SKM-1 treated with dmso at 0.1 percent for 144 hours (cell line): Measurements from ENCODE around the gene STON1.
A peak's percentile ranks its signal among the peaks of the same experiment; 100 is the strongest.
"Not testable (repeated sequence)": the region's sequence is repeated elsewhere in the genome, so short reads cannot be mapped to it uniquely, and the experiment has no call there.

ENCODE experiments used
- DNase-seq: peaks from one replicate; lab custom pipeline; 2025; ENCODE audit not compliant: unreplicated experiment; lab: John Stamatoyannopoulos, UW

The STON1 gene

DNA sequence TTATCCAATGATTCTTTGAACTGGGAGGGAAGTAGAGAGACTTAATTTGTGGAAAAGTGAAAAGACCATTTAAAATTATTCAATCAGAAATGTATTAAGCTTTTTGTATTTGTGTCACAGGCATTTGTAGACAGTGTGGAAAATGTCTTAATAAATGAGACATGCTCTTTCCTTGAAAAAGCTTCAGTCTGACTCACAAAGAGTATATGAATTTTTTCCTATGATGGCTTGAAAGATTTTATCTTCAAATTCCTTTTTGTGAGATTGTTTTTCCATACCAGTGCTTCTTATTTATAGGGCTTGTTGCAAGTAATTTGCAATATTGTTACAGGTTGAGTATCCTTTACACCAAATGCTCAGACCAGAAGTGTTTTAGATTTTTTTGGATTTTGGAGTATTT is 39.5 kb downstream of the STON1 start:
- DNase-seq = no peak

DNA sequence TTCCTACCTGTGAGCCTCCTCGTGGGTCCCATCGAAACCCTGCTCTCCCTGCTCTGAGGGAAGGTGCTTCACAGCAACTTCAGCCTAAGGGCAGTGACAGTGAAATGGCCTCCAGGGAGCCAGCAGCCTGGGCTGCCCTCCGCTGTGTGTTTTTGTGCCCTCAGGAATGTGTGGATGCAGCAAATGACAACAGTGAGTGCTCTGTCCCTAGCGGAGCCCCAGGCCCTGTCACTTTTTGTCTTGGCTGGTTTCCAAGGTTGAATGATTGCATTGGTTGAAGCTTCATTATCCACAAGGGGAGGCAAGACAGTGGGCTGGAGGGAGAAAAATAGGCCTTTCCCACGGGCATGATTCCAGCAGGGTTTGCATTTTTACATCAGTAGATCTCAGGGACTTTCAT is 42.9 kb downstream of the STON1 start:
- no peak for DNase-seq

DNA sequence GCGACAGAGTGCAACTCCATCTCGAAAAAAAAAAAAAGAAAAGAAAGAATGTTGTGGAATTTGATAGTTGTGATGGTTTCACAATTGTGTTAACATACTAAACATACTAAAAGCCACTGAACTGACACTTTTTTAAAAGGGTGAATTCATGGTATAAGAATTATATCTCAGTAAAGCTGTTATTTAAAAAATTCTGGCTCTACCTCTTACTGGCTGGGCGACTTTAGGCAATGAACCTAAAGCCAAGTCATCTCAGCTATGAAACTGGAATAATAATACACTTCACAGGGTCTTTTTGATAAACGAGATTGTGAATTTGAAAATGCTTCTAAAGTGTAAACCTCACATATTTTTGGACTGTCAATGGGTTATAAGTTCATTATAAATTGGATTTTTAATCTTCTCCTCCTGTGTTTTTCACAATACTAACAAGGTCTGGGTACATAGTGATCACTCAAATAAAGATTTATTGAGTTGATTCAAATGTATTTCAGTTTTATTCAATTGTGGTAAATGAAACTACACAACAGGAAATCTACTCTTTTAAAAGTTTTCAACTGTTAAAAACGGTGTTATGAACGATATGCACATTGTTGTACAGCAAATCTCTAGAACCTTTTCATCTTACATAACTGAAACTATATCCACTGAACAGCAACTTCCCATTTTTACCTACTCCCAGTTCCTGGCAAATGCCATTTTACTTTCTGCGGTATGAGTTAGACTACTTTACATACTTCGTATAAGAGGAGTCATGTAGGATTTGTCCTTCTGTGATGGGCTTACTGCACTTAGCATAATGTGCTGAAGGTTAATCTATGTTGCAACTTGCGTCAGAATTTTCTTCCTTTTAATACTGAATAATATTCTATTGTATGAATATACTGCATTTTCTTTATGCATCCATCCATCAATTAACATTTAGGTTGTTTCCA is 44.7 kb downstream of the STON1 start:
- no peak for DNase-seq

DNA sequence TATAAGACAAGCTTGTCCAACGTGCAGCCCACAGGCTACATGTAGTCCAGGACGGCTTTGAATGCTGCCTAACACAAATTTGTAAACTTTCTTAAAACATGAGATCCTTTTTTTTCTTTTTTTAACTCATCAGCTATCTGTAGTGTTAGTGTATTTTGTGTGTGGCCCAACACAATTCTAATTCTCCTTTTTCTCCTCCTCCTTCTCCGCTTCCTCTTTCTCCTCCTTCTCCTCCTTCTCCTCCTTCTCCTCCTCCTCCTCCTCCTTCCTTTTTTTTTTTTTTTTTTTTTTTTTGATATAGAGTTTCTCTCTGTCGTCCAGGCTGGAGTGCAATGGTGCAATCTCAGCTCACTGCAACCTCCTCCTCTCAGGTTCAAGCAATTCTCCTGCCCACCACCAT is 48.4 kb downstream of the STON1 start:
- DNase-seq = no peak

DNA sequence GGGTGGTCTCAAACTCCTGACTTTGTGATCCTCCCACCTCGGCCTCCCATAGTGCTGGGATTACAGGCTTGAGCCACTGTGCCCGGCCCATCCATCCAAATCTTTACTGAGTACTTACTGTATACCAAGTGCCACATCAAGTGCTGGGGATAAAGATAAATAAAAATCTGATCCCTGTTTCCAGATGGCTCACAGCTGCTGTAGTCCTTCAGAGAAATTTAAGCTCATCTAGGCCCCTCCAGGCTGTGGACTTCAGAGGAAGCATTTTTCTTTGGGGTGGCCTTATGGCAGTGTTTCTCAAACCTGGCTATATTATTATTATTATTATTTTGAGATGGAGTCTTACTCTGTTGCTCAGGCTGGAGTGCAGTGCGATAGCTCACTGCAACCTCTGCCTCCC is 54.0 kb downstream of the STON1 start:
- no peak for DNase-seq

DNA sequence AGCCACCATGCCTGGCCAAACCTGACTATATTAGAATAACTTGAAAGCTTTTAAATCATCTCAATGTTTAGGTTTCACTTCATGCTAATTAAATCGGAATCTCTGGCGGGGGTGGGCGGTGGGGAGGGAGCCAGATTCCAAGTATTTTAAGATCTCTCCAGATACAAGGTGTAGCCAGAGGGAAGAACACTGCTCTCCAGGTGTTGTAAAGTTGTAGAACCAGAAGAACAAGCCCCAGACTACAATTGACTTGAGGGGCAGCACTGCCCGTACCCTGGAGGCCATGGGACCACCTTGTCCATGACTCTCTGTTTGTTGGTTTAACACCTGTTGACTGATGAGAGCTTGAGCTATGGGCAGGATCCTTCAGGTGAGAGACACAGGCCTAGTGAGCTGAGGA is 54.6 kb downstream of the STON1 start:
- DNase-seq = no peak

DNA sequence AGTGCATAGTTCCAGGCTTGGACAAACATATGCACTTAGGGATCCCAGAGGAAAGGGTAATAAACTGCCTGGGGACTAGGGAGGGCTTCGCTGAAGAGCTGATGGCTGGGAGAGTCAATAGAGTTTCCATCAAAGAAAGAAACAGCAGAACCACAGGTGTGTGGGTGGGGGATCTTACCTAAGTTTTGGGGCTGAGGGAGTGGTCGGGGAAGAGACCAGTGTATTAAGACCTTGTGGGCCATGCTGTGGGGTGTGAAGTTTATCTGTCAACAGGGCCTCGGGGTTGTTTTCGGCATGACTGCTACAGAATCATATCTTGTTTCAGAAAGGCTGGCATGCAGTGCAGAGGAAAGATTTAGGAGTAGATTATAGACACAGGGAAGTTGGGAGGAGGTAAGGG is 56.5 kb downstream of the STON1 start:
- no peak for DNase-seq

DNA sequence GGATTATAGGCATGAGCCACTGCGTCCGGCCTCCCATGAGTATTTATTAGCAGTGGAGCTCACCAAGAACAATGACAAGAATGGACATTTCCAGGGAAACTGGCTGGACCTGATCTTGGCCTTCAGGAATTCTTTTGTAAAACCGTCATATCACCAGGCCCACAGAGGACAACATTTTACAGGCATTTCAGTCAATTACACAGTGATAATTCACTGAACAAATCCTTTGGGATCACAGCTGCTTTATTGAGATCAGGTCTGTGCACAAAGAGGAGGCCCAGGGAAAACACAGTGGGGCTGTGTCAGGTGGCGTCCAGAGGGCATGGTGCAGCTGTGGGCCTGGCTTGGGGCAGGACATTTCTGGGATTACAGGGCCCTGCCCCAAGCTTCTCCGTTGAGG is 57.6 kb downstream of the STON1 start:
- no peak for DNase-seq

DNA sequence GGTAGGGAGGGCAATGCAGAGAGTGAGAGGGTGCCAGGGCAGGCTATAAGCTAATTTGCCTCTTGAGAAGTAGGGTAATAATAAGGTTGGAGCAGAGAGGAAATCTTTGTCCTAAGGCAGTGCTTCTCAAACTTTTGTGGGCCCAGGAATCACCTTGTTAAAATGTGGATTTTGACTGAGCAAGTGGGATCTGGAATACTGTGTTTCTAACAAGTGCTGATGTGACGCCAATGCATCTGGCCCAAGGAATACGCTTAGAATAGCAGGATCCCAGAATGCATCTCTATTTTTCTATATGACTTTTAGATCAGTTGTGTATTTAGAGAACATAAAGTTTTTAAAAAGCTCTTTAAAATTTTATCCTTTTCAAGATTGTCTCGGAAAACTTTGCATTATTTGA is 58.0 kb downstream of the STON1 start:
- DNase-seq = no peak

DNA sequence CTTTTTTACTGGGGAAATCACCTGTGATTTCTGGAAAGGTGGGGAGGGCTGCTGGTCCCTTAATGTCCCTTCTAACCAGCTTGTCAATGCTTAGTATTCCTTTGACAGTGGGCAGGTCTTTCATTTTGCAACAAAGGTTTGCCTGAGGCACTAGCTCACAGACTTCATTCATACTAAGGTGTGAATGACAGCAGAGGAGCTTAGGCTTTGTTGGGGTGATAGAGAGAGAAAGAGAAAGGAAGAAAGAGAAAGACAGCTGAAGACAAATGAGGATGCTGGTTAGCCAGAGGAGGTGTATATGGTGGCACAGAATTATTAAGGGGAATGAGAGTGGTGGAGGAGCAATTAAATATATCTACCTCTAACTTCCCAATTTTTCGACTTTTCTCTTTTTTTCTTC is 58.8 kb downstream of the STON1 start:
- no peak for DNase-seq

DNA sequence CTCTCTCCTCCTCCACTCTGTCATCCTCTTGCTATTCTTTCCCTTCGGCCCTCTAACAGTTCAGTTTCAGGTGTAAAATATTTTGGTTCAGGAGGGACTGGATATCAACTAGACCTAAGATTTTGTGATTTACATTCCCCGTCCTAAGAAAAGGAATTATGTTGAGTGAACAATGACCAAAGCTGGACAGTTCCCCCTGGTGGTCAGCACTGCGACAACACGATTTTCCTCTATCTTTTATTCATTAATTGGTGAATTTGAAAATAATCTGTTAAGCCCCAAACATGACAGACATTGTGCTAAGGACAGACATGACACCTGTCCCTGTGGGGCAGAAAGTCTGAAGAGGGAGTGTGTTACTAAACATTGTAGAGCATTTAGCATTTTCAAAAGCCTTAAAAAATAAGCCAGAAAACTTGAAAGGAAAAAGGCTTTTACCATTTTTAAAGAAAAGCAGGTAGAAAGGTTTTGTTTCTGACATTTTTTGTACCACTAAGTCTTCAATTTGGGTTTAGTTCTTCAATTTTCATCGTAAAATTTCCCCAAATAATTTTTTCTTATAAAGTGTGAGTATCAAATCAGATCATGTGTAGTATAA is 59.3 kb downstream of the STON1 start:
- DNase-seq = peak; percentile 9

DNA sequence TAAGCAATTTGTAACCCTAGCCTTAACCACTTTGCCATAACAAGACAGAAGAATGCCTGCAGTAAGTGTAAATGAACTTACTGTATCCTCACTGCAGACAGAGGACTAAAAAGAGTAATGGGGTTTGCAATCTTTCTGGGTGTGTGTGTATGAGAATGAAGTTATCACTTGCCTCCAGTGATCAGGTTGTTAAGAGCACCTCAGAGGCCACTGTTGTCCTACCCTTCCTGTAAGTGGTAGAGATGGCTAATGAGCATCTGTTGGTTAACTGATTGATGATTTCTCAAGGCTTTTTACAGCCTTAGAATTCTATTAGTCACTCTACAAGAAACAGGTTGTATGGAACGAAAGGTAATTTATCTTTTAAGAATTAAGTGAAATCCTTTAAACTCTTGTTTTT is 60.1 kb downstream of the STON1 start:
- DNase-seq = no peak

DNA sequence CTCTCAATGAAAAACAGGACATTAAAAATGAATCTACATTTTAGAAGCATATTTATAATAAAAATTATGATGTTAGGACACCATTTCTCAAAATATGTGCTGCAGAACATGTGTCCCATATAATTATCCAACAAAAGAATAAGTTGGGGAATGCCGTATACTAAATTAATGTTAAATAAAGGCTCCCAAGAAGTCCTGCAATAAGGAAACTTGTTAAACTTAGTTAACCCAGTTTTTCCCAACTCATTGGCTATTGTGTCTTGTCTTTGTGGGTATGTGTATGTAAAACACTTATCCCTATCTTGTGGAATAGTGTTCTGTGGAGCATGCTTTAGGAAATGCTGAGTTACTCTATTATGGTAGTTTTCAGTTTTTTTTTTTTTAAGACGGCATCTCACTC is 62.1 kb downstream of the STON1 start:
- no peak for DNase-seq

DNA sequence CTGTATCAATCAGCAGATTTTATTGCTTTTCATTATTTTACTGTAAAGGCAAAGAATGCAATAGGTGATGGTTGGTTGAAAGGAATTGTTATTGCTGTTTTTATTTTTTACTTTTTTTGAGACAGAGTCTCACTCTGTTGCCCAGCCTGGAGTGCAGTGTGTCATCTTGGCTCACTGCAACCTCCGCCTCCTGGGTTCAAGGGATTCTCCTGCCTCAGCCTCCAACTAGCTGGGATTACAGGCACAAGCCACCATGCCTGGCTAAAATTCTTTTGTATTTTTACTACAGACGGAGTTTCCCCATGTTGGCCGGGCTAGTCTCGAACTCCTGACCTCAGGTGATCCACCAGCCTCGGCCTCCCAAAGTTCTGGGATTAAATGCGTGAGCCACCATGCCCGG is 66.8 kb downstream of the STON1 start:
- not testable (repeated sequence) for DNase-seq

DNA sequence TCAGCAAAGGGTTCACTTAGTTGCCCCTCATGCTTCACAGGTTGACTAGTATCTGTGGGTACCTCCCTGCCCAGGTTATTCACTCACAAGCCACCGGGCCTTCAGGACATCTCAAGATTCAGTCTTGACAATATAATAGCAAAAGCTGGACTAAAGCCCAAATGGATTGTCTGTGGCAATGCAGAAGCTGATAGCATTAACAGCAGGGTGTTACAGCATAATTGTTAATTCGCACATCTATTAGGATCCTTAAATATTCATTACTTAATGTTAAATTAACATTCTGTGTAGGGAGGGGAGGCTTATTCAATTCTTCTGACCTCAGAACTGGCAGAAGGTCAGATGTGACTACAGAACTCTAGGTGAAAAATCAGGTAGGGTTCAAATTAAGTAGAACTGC is 67.5 kb downstream of the STON1 start:
- no peak for DNase-seq

DNA sequence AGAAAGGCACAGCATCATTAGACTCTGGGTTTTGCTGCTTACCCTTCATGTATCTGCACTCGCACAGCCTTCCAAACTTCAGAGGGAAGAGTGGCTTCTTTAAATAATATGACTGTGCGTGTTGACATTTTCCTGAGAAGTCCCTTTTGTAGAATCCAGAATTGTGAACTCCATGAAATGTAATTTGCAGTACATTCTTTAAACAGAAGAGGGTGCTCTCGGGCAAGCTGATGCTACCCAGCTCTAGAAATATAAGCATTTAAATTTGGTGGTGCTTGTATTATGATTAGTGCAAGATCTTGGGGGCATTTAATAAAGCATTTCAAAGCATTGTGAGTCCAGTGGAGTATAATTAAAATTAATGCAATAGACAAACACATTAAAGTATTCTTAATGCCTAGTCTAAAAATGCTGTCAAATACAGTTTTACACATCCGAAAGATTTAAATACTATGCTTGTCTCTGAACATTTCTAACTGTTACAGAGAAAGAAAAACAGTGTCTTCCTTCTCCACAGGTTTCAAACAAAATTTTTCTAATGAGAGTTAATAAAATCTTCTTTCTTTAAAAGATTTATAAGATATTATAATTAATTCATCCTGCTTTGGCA is 70.4 kb downstream of the STON1 start:
- peak; percentile 49 for DNase-seq

DNA sequence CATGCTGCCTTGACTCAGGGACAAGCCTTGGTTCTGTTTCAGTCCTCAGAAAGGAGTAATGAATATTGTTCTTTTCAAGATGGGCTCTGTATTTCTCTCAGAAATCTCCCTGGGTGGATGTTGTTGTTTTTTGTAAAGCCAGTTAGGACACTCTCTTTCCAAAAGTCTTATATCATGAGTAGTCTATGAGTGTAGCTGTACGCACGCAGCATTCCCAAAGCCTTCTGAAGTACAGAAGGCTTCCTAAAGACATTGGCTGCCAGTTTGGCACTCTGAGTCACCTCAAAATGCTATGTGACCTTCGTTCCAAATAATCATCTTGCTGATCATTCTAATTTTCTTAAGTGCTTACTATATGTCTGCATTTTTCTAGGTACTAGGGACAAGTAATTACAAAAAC is 71.0 kb downstream of the STON1 start:
- no peak for DNase-seq

DNA sequence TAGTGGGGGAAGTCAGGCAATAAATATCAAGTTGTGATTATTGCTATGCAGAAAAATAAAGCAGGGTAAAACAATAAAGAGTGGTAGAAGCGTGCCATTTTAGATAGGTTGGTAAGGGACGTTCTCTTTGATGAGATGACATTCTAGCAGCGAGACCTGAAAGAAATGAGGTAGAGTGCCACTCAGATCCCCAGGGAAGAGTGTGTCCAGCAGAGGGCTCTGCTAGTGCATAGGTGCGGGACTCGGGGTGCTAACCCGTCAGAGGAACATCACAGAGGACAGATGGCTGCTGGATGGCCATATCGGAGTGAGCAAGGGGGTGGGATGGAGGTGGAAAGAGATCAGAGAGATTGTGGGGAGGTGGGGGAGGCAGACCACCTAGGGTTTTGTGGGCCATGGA is 71.4 kb downstream of the STON1 start:
- peak; percentile 41 for DNase-seq

DNA sequence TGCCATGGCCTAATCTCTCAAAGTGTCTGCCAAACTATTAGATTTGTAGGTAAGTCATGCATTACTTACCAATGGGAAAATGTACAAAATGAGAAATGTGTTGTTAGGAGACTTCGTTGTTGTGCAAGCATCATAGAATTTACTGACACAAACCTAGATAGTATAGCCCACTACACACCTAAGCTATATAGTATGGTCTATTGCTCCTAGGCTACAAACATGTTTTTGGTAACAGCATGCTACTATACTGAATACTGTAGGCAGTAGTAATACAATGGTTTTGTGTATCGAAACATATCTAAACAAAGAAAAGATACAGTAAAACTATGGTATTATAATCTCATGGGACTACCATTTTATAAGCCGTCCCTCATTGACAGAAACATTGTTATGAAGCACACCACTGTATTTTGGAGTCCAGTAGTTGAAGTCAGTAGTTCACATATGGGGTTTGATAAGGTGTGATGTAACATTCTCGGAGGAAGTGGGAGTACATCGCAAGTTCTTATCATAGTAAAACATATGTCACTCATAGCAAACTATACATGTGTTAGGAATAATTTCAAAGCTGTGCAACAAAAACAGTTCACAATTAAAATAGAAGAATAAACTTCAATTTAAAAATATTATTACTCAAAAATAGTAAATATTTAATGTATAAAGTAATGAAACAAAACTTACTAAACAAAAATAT is 75.7 kb downstream of the STON1 start:
- DNase-seq = no peak

DNA sequence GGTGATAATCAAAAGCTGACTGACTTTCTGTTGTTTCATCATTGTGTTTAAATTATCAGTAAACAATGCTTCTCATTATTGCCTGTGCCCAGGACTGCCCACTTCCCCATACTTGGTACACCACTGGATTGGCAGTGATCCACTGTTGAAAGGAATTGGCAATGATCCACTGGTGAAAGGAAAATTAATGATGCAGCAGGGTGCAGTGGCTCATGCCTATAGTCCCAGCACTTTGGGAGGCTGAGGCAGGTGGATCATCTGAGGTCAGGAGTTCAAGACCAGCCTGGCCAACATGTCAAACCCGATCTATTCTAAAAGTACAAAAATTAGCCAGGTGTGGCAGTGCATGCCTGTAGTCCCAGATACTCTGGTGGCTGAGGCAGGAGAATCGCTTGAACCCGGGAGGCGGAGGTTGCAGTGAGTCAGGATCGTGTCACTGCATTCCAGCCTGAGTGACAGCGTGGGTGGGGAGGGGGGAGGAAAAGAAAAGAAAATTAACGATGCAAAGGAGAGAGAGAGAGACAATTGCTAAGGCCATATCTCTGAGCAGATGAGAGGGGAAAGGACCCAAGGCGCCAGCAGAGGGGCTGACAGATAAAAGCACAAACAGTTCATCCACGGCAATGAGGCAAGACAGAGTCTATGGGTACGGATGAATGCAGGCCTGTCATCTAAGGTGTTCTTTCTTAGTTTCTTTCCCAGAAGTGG is 77.5 kb downstream of the STON1 start:
- DNase-seq = no peak

DNA sequence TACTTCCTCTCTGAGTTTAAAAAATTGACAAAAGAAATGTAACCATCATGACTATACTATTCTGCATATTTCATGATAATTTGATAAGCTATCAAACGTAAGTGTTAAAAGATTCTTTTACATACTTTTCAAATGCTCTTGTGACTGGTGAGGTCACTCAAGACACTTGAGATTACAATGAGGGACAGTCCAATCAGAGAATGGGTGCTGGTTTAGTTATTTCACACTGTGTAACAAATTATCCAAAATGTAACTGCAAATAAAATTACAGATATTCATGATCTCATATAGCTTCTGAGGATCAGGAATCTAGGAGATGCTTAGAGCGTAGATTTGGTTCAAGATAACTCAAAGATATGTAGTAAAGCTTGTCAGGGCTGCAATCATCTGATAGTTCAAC is 83.3 kb downstream of the STON1 start:
- DNase-seq = no peak
